GM18909 (cell line): Measurements from ENCODE around the gene AOX1.
"Not testable (repeated sequence)": the region's sequence is repeated elsewhere in the genome, so short reads cannot be mapped to it uniquely, and the experiment has no call there.

Source experiments
- ATAC-seq: cut with Tn5 transposase; IDR thresholded peaks from one replicate; pipeline ENCODE4 v1.9.1; 2021; ENCODE audit warnings: mild to moderate bottlenecking; ENCODE audit not compliant: unreplicated experiment, poor library complexity

AOX1 gene

DNA sequence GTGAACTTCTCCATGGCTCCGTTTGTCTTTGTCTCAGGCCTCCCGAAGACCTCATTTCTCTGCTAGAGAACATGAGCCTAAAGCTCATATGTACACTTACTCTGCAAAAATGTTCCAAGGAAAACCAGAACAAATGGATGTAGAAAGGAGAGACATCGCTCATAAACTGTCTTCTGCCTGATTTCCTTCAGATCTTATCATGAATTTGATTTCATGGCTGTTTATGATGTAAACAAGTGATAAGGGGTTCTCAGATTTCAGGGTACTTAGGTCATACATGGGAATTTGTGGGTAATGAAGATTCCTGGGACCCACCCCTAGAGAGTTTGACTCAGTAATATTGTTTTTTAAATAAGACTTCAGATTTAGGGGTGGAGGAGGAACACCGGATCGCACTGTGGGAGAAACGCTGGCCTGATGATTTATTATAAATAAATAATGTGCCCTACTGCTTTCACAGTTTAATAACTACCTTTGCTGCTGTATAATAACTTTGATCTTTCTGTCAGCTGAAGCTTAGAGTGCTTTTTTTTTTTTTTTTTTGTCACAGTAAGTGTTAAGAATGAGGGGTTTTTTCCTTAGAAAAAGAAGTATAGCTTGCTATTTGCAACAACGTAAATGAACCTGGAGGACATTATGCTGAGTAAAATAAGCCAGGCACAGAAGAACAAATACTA, 14.9 kb downstream of the AOX1 start:
- ATAC-seq = no peak

DNA sequence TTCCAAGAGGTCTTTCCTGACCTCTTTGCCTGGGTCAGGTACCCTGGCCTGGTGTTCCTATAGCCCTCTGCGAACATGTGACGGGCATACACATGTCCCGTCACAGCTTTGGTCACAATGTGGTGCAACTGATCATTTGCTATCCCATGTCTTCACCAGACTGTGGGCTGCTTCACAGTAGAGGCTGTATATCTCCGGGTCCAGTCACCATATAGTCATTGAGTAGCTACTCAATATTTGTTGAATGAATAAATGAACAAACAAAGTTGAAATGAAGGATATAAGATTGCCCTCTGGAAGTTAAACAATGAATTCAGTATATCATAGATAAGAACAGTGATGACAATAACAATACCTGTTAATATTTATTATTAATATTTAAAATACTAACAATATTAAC, 16.8 kb downstream of the AOX1 start:
- ATAC-seq = no peak

DNA sequence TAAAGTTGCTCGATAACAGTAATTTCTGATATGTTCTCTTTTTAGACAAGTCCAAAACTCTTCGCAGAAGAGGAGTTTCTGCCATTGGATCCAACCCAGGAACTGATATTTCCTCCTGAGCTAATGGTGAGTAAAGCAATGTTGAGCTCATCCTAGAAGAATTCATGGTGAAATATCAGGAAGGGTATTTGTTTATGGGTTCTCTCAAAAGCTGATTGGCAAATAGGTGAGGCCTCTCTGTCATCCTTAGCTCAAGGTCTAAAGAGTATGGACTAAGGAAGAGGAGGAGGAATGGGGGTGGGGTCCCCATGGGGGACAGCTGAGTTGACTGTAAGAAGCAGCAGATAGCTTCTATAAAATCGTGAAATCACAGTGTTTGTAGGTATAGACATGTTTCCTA, 18.2 kb downstream of the AOX1 start:
- no peak for ATAC-seq

DNA sequence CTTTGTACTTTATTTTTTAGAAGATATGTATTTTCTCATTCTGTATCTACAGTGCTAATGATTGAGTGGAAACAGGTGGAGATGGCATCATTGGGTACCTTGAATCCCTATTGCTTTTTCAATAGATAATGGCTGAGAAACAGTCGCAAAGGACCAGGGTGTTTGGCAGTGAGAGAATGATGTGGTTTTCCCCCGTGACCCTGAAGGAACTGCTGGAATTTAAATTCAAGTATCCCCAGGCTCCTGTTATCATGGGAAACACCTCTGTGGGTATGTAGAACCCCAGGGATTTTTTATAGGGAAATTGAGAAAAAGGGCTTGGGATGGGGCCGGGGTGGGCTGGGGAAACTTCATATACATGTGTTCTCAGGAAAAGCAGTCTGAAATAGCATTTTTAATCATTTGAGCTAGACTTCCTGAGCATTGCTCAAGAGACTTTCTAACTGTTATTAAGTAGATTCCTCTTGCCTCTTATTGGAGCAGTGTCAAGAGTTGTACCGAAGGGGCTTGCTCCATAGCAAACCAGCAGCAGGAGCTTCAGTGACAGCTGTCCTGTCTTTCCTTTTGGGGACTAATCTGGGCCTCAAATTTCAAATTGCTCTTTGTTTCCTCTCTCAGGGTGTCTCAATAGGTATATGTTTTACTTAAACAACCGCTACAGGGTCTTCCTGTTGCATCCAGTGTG, 18.9 kb downstream of the AOX1 start:
- no peak for ATAC-seq

DNA sequence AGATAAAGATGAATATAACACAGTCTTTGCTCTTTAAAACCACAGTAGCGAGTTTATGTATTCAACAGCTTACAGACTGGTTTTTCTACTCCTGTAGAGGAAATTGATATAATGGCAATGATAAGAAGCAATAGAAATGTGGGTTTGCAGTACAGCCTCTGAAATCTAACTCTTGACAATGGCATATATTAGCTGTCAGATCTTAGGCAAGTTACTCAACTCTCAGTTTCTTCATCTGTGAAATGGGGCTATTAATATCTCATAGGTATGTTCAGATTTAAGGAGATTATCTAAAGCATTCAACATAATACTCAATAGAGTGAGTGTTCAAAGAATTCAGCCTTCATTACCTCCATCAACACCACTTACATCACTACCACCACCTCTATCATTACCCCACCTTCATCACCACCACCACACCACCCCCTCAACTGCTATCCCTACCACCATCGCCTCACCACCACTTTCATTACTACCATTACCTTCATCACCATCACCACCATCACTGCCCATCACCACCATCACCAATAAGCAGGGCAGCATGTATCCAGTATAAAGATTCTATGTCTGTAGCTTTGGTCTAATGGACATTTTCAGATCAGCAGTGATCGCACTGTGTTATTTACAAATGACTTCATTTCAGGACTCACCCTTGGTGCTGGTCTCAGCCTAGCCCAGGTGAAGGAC, 22.7 kb downstream of the AOX1 start:
- no peak for ATAC-seq

DNA sequence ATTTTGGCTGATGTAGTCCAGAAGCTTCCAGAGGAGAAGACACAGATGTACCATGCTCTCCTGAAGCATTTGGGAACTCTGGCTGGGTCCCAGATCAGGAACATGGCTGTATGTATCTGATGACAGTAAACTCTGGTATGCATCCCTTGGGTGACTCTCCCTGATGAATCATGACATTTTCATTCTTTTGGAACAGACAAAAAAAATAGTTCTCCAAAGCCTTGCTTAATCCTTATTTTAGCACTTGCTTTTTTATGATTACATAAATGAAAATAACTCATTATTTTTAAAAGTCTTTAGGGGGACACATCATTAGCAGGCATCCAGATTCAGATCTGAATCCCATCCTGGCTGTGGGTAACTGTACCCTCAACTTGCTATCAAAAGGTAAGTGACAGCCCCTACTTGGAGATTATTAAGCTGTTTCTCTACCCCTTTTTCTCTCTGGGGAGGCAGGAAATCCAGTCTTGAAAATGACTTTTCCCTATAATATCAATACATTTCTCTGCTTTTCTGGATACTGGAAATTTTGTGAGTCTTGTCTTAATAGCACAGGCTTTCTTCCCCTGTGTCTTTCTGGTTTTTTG, 23.3 kb downstream of the AOX1 start:
- no peak for ATAC-seq

DNA sequence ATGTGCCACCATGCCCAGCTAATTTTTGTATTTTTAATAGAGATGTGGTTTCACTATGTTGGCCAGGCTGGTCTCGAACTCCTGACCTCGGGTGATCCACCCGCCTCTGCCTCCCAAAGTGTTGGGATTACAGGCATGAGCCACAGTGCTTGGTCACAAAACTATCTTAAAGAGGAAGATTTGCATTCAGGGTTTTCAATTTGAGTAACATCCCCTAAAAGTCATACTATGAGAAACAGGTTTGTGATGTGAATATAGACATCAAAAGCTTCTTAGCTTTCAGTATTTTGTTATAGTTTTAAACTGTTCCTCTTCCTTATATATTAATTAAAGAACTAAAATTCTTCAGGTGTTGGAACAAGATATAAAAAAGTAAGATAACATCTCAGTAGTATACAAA, 24.4 kb downstream of the AOX1 start:
- not testable (repeated sequence) for ATAC-seq

DNA sequence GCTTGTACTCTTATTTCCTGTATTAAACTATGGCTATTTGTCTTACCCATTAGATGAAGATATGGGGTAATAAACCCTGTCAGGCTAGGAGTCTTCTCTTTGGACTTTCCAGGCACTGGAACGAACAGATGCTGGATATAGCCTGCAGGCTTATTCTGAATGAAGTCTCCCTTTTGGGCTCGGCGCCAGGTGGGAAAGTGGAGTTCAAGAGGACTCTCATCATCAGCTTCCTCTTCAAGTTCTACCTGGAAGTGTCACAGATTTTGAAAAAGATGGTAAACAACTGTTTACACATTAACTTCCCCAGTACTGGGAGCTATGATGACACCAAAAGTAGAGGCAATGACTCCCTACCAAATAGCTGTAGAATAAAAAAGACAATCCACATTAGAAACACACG, 27.9 kb downstream of the AOX1 start:
- ATAC-seq = no peak

DNA sequence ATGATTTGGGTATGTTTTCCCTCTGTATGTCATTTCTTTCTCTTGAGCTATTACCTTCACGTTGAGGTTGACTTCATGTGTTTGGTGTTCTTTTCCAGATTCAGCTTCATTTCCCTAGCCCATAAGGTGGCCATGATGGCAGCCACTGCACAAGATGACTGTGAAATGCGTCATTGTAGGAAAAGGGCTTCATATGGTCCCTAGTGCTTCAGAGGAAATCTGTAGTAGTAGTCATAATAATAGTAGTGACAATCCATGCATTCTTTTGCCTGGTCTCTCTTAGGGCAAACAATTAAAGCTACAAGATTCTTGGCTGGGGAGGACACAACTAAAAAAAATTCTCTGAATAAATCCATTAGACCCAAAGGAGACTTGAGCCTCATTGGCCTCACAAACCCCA, 28.4 kb downstream of the AOX1 start:
- ATAC-seq = no peak

DNA sequence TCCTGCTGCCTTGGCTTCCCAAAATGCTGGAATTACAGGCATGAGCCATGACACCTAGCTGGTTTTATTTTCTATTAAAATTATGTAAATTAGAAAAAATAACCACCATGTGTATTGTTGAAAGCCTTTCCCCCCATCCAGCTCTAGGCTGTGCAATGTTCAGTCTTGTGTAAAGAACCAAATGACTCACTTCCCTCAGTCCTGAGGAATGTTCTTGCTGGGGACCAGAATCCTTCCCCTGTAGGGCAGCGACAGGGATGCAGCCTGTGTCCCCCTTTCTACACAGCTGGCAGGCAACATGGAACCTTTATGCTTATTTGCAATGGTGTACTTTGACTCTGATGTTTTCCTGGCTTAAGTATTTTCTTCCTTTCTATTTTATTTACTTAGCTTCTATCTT, 29.4 kb downstream of the AOX1 start:
- ATAC-seq = no peak

DNA sequence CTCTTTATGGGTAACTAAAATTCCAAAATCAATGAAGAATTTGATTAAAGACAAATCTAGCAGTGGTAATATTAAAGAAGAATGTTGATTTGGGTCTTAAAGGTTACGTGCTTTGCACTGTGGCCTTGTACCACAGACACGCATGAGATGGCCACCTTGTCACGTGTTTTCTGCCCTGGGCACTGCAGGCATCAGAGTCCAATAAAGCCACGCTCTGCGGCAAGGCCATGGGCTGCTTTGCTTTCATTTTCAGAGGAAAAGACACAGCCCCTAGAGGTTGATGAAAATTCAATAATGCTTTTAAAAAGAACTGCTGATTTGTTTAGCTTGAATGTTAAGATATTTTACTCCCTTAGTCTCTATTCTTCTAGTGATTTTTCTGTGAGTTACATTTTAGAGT, 30.4 kb downstream of the AOX1 start:
- ATAC-seq = peak; percentile 51

DNA sequence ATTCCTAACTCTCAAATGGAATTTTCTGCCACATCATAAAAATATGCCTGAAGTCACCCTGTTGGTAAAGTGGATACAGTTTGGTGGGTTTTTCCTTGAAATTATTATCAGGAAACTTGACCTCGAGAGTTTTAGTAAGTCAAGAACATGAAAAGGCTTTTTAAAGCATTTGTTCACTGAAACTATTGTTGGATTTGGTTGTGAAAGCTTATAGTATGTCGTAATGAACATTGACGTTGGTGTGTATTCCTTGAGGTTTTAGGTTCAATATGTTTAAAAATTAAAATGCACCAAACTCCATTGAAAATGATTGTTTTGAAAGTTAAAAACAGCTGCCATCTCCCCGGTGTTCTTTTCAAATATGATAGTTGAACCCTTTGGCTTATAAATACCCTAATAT, 30.8 kb downstream of the AOX1 start:
- ATAC-seq = no peak

DNA sequence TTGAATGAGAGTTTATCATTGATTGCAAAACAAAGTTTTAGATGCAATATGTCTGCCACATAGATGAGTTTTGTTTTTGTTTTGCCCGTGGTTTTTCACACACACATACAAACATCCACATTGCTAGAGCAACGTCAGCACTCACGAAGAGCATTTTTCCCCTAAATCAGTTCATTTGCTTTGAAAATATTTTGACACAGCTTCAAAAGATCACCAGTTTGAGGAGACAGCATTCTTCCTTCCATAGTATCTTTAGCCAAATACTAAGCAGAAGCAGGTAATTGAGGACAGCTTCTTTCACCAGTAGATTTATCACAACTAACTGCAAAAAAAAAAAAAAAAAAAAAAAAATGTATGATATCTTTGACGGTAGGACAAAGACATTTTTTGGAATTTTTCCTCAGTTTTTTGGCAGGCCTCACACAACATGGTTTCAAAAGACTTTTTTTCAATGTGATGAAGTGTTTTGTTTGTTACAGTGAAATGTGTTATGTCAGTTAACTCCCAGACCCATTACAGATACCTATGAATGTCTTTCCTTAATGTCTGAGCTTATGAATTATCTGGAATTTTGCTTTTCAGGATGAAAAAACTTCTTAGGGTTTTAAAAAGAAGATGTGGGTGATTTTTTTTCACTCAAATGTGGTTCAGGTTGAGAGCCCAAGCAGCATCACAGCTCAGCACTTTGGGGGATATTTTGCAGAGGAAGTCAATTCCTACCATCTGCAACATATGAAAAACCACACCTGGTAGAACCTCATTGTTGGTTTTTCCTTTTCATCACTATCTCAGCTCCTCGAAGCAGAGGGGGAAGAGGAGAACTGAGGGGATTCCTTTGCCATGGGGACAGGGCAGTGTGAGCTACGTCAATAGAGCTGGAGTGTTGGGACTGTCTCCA, 31.6 kb downstream of the AOX1 start:
- no peak for ATAC-seq

DNA sequence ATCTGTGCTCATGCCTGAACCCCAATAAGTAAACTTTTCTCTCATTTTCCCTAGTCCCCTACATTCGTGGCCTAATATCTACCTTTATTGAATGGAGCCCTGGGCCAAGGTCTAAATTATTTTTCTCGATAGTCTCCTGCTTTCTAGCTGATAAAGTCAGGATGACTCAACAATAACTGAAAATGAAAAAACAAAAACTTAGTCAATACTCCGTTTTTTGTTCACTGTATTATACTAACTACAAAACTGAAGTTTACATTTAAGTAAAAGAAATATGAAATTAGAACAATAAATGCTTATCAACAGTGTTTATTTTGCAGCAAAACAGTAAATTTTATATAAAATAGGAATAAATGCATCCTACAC, 32.2 kb downstream of the AOX1 start:
- no peak for ATAC-seq

DNA sequence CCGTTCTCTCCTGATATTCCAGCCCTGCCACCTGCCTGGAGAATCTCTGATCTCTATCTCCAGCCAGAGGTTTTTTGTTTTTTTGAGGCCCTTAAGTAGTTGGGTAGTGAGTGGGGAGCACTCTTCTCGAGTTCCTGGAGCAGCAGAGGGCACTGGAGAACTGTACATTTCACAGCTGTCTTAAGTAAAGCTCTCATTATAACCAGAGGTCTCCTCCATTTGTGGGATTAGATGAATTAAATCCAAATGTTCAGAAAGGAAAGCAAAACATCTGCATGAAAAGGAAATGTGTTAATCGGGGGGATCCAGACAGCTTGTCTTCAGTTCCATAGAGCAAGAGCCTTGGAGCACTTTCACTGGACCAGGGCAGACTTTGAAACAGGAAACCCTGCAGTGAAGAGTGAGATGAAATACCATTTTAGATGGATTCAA, 32.8 kb downstream of the AOX1 start:
- no peak for ATAC-seq

DNA sequence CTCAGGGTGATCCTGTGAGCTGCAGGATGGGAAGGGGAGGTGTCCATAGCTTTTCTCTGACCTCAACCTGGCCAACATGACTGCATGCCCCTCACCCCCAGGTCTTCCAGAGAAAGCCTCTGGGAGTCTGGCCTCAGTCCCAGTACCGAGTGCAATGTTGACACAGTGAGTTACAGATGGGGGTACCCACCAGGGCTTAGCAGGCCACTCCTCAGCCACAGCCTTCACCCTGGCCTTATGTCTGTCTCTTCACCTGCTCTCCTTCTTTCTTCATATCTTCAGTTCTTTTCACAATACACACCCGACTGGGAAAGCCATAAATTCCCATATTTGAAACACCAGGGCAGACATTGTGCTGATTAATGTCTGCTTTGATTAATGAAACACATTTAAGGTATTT, 33.5 kb downstream of the AOX1 start:
- ATAC-seq = no peak

DNA sequence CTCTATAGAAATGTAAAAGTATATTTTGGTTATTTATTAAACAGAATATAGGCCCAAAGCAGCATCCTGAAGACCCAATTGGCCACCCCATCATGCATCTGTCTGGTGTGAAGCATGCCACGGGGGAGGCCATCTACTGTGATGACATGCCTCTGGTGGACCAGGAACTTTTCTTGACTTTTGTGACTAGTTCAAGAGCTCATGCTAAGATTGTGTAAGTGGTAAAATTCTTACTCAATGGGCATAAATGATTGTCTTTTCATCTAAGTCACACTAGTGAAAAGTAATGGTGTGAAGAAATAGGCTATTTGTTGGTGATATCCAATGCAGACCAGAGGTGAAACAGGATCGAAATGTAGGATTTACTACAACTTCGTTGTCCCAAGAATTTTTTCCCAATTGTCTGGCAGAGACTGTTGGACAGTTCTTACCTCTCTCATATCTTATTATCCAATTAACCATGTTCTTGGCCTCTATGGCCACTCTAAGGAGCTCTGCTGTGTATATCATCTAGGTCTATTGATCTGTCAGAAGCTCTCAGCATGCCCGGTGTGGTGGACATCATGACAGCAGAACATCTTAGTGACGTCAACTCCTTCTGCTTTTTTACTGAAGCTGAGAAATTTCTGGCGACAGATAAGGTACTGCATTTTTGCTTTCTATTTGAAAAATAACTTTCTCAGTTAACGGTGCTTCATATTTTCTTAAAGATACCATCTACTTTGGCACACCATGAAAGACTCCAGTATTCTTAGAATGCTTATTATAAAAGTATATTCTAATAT, 35.0 kb downstream of the AOX1 start:
- ATAC-seq = no peak

DNA sequence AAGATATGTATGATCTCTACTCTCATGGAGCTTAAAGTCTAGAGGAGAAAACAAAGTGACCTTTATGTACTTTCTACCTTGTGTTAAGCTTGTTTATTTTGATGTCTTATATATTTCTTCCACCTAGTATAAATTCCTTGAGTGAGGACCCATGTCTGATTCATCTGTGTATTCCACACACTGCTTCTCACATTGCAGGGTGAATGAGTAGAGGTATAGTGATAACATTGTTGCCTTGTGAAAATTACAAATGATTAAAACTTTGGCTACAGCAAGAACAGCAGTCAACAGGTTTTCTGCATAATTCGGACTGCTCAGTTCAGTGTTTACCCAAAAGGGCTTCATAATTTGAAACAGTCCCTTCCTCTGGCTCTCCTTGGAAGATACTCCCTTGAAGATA, 36.3 kb downstream of the AOX1 start:
- no peak for ATAC-seq

DNA sequence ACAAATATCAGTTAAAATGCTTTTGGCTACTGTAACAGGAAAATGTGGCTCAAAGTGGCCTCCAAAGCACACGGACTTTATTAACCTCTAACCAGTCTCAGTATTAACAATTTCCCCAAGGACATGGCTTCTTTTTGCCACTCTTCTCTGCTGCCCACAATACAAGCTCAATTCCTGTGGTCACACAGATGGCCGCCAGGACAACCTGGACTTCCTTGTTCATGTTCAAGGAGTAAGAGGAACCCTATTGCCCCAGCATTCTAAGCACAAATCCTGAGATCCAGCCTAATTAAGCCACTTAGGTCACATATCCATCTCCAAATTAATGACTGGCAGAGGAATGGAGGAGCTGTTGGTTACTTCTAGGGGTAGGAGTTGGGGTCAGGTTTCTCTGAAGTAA, 38.2 kb downstream of the AOX1 start:
- no peak for ATAC-seq

DNA sequence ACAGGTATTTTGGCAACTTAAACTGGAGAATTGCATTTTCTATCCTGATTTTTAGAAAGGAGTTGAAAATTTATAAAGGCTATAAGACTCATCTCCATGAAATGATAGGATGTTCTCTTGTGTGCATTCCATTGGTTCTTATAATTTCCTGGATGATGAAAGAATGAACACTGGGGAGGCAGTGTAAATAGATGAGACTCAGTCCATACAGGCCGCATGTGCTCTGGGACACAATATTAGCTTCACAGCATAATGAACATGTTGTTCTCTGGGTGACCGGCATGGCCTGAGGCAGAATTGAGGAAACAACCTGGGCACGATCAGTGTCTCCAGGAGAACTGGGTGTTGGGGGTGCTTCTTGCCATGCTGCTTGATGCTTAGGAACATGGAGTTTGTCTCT, 38.8 kb downstream of the AOX1 start:
- no peak for ATAC-seq
